Thyroid gland (tissue), 4 donors: Measurements from ENCODE around the gene NPFFR1. TPM values are rescaled to one million over a fixed set of nuclear protein-coding genes. Genes with fewer than 3 reads are reported as not detected.

ENCODE experiments used
- DNase-seq, 2 donors: peaks; one replicate each; pipeline ENCODE4 v3.0.0-alpha.2; 2019
- H3K27ac ChIP-seq, 3 donors: fragments of 200-600 bp; sonication (generic); 1 replicate in 2 of 3; 2 replicates in 1 of 3; pipeline ENCODE4 v1.5.1; 2016 to 2019; ENCODE audit warnings: mild to moderate bottlenecking in 1 of 3, moderate library complexity in 1 of 3
- H3K27me3 ChIP-seq: fragments of 200-600 bp; sonication (generic); one replicate; pipeline ENCODE4 v1.5.1; 2019
- H3K36me3 ChIP-seq, 2 donors: fragments of 200-600 bp; sonication (generic); one replicate each; pipeline ENCODE4 v1.5.1; 2016 to 2019
- H3K4me1 ChIP-seq, 2 donors: fragments of 200-600 bp; sonication (generic); one replicate each; pipeline ENCODE4 v1.5.1; 2017 to 2019
- H3K4me3 ChIP-seq, 3 donors: fragments of 200-600 bp; sonication (generic); replicated peaks in 1 of 3; 1 replicate in 2 of 3; 2 replicates in 1 of 3; pipeline ENCODE4 v1.5.1; 2016; ENCODE audit warnings: mild to moderate bottlenecking in 1 of 3
- H3K9me3 ChIP-seq: fragments of 200-600 bp; sonication (generic); one replicate; pipeline ENCODE4 v1.5.1; 2017
- POLR2A ChIP-seq, 2 donors: fragments of 450-650 bp; IDR thresholded peaks; one replicate each; pipeline ENCODE4 v1.6.1; 2017; ENCODE audit warnings: antibody characterized with exemption in 2 of 2, mild to moderate bottlenecking in 2 of 2, moderate library complexity in 1 of 2
- WGBS, 2 donors: methylation state at CpG; one replicate each; pipeline ENCODE4 v1.1.5; 2017; 5-methylcytosine and 5-hydroxymethylcytosine counted together
- intact Hi-C: fragments of 100-400 bp; cut with DNase I; formaldehyde crosslinking; loops from one replicate; pipeline ENCODE4 v1.15.1; 2023
- total RNA-seq, 4 donors: library from RNA; depleted of rRNA; stranded (reverse); fragments of >200 nt; gene quantifications; one replicate each; pipeline ENCODE4 v1.2.3, GENCODE V29; 2016
- TF ChIP-seq, protein P1 (sequence below), 6 experiments: fragments of 200-600 bp in 3 of 6; fragments of 450-650 bp in 3 of 6; sonication (generic) in 3 of 6; IDR thresholded peaks; one replicate each; pipeline ENCODE4 v1.5.1; 2016 to 2019; ENCODE audit warnings: antibody characterized with exemption in 6 of 6, mild to moderate bottlenecking in 2 of 6, inconsistent platforms in 1 of 6, moderate library complexity in 1 of 6

Gene NPFFR1, protein sequence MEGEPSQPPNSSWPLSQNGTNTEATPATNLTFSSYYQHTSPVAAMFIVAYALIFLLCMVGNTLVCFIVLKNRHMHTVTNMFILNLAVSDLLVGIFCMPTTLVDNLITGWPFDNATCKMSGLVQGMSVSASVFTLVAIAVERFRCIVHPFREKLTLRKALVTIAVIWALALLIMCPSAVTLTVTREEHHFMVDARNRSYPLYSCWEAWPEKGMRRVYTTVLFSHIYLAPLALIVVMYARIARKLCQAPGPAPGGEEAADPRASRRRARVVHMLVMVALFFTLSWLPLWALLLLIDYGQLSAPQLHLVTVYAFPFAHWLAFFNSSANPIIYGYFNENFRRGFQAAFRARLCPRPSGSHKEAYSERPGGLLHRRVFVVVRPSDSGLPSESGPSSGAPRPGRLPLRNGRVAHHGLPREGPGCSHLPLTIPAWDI
- total RNA-seq: under 1 TPM in 3 of 4 donors, not detected in 1; under 0.01 to 0.13 (median 0.05) TPM

DNA sequence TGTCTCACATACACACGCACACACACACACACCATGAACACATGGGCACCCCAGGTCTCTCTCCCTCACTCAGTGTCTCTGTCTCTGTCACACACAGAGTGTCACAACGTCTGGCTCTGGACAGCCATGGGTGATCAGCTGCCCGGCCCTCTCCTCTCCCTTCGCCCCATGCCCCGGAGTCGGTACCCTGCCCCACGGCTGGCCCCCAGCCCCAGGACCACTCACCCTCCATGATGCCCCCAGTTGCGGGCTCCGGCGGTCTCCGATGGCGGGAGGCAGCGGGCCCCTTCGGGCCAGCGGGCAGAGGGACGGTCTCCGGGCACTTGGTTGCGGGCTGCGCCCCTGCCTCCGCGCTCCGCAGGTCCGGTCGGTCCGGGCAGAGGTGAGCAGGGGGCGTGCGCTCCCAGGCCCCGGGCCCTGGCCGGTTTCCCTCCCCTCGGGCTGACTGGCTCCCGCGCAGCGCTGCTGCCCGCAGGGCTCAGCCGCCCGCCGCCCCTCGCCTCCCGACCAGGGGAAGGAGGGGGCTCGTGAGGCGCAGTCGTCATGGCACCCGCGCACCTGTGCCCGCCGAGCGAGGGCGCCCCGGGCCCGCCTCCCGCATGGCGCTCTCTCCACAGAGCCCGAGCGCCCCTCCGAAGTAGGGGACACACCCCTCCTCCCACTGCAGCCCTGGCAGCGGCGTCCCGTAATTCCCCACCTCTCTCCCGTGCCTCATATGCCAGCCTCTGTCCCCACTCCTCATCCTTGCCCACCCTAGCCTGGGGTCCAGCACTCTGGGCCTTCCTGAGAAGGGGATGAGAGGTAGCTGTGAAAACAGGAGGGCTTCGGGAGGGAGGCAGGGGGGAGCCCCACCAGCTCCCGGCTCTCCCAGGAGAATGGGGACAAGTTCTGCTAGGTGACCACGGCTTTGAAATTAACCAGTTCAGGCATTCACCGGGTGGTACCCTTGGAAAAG lies at the start of gene NPFFR1:
NPFFR1 (minus strand) TSS at position 560 of the 955 bp plus-strand sequence; CDS start at position 232, 328 bp downstream.
- TF ChIP-seq, protein P1, sequence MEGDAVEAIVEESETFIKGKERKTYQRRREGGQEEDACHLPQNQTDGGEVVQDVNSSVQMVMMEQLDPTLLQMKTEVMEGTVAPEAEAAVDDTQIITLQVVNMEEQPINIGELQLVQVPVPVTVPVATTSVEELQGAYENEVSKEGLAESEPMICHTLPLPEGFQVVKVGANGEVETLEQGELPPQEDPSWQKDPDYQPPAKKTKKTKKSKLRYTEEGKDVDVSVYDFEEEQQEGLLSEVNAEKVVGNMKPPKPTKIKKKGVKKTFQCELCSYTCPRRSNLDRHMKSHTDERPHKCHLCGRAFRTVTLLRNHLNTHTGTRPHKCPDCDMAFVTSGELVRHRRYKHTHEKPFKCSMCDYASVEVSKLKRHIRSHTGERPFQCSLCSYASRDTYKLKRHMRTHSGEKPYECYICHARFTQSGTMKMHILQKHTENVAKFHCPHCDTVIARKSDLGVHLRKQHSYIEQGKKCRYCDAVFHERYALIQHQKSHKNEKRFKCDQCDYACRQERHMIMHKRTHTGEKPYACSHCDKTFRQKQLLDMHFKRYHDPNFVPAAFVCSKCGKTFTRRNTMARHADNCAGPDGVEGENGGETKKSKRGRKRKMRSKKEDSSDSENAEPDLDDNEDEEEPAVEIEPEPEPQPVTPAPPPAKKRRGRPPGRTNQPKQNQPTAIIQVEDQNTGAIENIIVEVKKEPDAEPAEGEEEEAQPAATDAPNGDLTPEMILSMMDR (IDR thresholded peaks at IDR 0.05): no peak
- TF ChIP-seq POLR2A (IDR thresholded peaks at IDR 0.05): no peak
- intact Hi-C loops: no loop called here
- no peak for DNase-seq
- Histone ChIP-seq H3K27ac (no peak within 1 kb of the TSS), H3K4me3 (peak within 1 kb of the TSS in 1 of 3 donors; percentile 17), H3K9me3 (no peaks in the 10 kb centered on the region), H3K4me1 (peaks cover 0 to 7% of the 10 kb centered on the region in 2 donors), H3K27me3 (peaks cover 30% of the 10 kb centered on the region), H3K36me3 (no peaks in the 10 kb centered on the region)
- WGBS, 2 donors: 11 to 20% methylated on average over 20 to 32 of the region's 63 CpGs

DNA sequence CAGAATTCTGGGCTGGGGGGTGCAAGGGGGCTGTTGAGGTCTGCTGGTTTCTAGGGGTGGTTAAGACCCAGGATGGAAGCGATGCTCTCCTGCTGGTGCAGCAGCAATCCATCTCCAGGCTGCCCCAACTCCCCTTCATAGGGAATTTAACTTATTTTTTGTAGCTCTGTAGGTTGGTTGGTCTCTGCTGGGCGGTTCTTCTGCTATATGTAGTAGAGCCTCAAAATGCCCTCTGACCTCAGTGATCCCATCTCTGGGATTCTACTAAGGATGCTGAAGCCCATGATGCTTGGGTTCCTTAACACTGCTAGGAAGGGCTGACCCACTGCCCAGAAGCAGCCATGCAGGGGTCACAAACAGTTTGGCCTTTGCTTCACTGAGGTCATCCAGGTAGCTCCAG lies 49.5 kb upstream of the NPFFR1 start:
- DNase-seq: no peak
- Histone ChIP-seq H3K27ac (no peak overlapping the region), H3K4me3 (no peak overlapping the region), H3K36me3 (no peaks in the 10 kb centered on the region), H3K27me3 (no peaks in the 10 kb centered on the region), H3K4me1 (peaks cover 7 to 15% of the 10 kb centered on the region in 2 donors), H3K9me3 (no peaks in the 10 kb centered on the region)
- WGBS, 2 donors: 90 to 100% methylated on average over 2 of the region's 2 CpGs
- TF ChIP-seq, protein P1 (IDR thresholded peaks at IDR 0.05): no peak
- TF ChIP-seq POLR2A (IDR thresholded peaks at IDR 0.05): no peak
- intact Hi-C loops: no loop called here

DNA sequence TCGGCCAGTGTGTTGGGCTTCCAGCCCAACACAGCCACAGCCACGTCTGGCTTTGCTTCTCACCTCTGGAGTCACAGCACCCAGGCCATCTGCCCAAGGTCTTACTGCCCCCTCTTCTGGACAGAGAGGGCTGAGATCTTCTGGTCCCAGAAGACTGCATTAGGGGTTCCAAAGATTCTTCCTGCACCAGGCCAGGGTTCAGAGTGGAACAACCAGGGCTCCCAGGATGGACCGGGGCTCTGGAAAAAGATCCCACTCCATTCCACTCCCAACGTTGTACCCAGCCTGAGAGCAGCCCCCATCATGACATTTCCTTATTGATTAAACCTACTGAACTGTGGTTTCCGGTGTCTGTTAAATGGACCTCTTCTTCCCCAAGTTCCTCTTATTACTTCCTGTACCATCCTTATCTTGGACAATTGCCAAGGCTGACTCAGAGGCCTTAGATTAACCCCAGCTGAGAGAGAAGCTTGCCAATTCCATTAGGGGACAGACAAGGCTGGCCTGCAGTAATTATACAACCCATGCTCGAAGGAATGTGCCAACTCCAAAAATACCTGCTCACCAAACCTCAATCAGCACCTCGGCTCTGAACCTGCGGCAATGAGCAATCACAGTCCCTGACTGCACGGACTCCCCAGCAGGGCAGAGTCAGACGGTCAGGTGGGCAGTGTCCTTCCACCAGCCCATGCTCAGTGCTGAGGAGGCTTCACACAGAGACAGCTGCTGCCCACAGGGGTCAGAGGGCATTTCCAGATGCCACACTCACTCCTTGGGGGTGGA lies 47.9 kb upstream of the NPFFR1 start:
- WGBS, 2 donors: 49 to 70% methylated on average over 8 to 10 of the region's 10 CpGs
- DNase-seq: peak; percentile 19 to 20
- no peak overlapping the region for H3K27ac ChIP-seq

DNA sequence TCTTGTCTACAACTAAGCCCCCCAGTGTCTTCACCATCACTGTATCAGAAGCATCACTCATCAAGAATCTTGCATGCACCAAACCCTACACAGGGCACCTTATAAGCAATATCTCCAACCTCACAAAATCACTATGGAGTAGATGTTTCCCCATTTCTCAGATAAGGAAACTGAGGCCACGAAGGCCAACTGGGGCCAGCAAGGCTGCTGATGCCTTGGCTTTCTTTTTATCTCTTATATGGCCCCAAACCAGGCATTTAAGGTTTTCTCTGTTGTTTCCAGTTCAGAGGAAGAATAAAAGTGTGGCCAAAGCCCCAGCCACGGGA lies 47.3 kb upstream of the NPFFR1 start:
- 75 to 94% methylated on average over 2 of the region's 2 CpGs for WGBS, 2 donors
- peaks cover 7 to 15% of the 10 kb centered on the region in 2 donors for H3K4me1 ChIP-seq
- H3K36me3 ChIP-seq: no peaks in the 10 kb centered on the region
- H3K27me3 ChIP-seq: no peaks in the 10 kb centered on the region
- no peak for DNase-seq
- H3K4me3 ChIP-seq: no peak overlapping the region
- no peak overlapping the region for H3K27ac ChIP-seq
- intact Hi-C loops: no loop called here
- TF ChIP-seq, protein P1 (IDR thresholded peaks at IDR 0.05): no peak
- TF ChIP-seq POLR2A (IDR thresholded peaks at IDR 0.05): no peak
- H3K9me3 ChIP-seq: no peaks in the 10 kb centered on the region

More for the DNA sequence above, 47.9 kb upstream of the NPFFR1 start:
- TF ChIP-seq, protein P1 (IDR thresholded peaks at IDR 0.05): peak in 3 of 6 experiments; percentile 11 to 21 (median 13)
- no peak for TF ChIP-seq POLR2A (IDR thresholded peaks at IDR 0.05)
- no peak overlapping the region for H3K4me3 ChIP-seq
- H3K27me3 ChIP-seq: no peaks in the 10 kb centered on the region
- no peaks in the 10 kb centered on the region for H3K9me3 ChIP-seq
- peaks cover 7 to 15% of the 10 kb centered on the region in 2 donors for H3K4me1 ChIP-seq
- H3K36me3 ChIP-seq: no peaks in the 10 kb centered on the region
- intact Hi-C loops: no loop called here
